Neural cell (in vitro differentiated cells): Measurements from ENCODE around the gene RILPL1. TPM values are rescaled to one million over a fixed set of nuclear protein-coding genes. Genes with fewer than 3 reads are reported as not detected.

Experiments
- H2AFZ ChIP-seq: fragments of 200-600, 300-800 bp; sonication (generic), shearing (Covaris generic); 2 replicates; pipeline ENCODE4 v1.6.0; 2014; ENCODE audit warnings: low read depth, mild to moderate bottlenecking, antibody characterized with exemption, low read length, moderate library complexity
- H3F3A ChIP-seq: fragments of 200-600 bp; shearing (Covaris generic); 2 replicates; pipeline ENCODE4 v1.6.1; 2016; ENCODE audit warnings: mild to moderate bottlenecking, moderate library complexity, mixed read lengths, antibody characterized with exemption, low read length; ENCODE audit not compliant: insufficient read depth, poor library complexity, severe bottlenecking
- H3K27ac ChIP-seq: fragments of 200-600, 300-800 bp; sonication (generic), shearing (Covaris generic); 2 replicates; pipeline ENCODE4 v1.5.1; 2014; ENCODE audit warnings: mild to moderate bottlenecking, low read length, moderate library complexity
- H3K27me3 ChIP-seq: fragments of 300-800, 200-600 bp; sonication (generic), shearing (Covaris generic); 2 replicates; pipeline ENCODE4 v1.6.0; 2014; ENCODE audit warnings: mild to moderate bottlenecking, low read depth, low read length, moderate library complexity; ENCODE audit not compliant: insufficient read depth
- H3K36me3 ChIP-seq: fragments of 300-800, 200-600 bp; sonication (generic), shearing (Covaris generic); 2 replicates; pipeline ENCODE4 v1.5.1; 2014; ENCODE audit warnings: mild to moderate bottlenecking, antibody characterized with exemption, low read length, moderate library complexity; ENCODE audit not compliant: insufficient read depth
- H3K4me2 ChIP-seq: fragments of 300-800, 200-600 bp; sonication (generic), shearing (Covaris generic); 2 replicates; pipeline ENCODE4 v1.6.0; 2014; ENCODE audit warnings: mild to moderate bottlenecking, low read length
- H3K4me3 ChIP-seq: fragments of 300-800, 200-600 bp; sonication (generic), shearing (Covaris generic); 2 replicates; pipeline ENCODE4 v1.5.1; 2014; ENCODE audit warnings: mild to moderate bottlenecking, low read length, moderate library complexity
- H3K79me2 ChIP-seq: fragments of 200-600 bp; shearing (Covaris generic); replicated peaks from 2 replicates; pipeline ENCODE4 v1.6.0; 2014; ENCODE audit warnings: mild to moderate bottlenecking, low read length, moderate library complexity; ENCODE audit not compliant: insufficient read depth
- H3K9ac ChIP-seq: fragments of 300-800, 200-600 bp; sonication (generic), shearing (Covaris generic); 2 replicates; pipeline ENCODE4 v1.6.1; 2016; ENCODE audit warnings: mild to moderate bottlenecking, low read length, mixed read lengths
- H3K9me2 ChIP-seq: fragments of 200-600 bp; shearing (Covaris generic); 2 replicates; pipeline ENCODE4 v1.6.1; 2016; ENCODE audit warnings: mild to moderate bottlenecking, low read length, mixed read lengths; ENCODE audit not compliant: insufficient read depth
- H3K9me3 ChIP-seq: fragments of 200-600, 300-800 bp; sonication (generic), shearing (Covaris generic); 2 replicates; pipeline ENCODE4 v1.6.1; 2016; ENCODE audit warnings: mild to moderate bottlenecking, mixed run types, low read length, moderate library complexity, mixed read lengths
- H4K20me1 ChIP-seq: fragments of 200-600 bp; shearing (Covaris generic); 2 replicates; pipeline ENCODE4 v1.6.1; 2016; ENCODE audit warnings: mild to moderate bottlenecking, mixed run types; ENCODE audit not compliant: insufficient read depth
- CTCF ChIP-seq: fragments of 450-650 bp; IDR thresholded peaks from 2 replicates; pipeline ENCODE4 v1.5.1; 2014; ENCODE audit warnings: antibody characterized with exemption, mild to moderate bottlenecking, moderate library complexity; ENCODE audit not compliant: poor library complexity, severe bottlenecking
- EP300 ChIP-seq: fragments of 450-650 bp; conservative IDR thresholded peaks from 2 replicates; pipeline ENCODE4 v1.6.1; 2014; ENCODE audit warnings: antibody characterized with exemption, mild to moderate bottlenecking, moderate library complexity; ENCODE audit not compliant: poor library complexity, severe bottlenecking
- MXI1 ChIP-seq: fragments of 450-650 bp; conservative IDR thresholded peaks from 2 replicates; pipeline ENCODE4 v1.6.1; 2014; ENCODE audit warnings: antibody characterized with exemption, mild to moderate bottlenecking; ENCODE audit not compliant: poor library complexity, severe bottlenecking
- POLR2AphosphoS5 ChIP-seq: IDR thresholded peaks from 2 replicates; pipeline ENCODE4 v1.6.1; 2012
- RAD21 ChIP-seq: fragments of 450-650 bp; conservative IDR thresholded peaks from 2 replicates; pipeline ENCODE4 v1.6.1; 2014; ENCODE audit warnings: antibody characterized with exemption, mild to moderate bottlenecking, moderate library complexity
- REST ChIP-seq: IDR thresholded peaks from 2 replicates; pipeline ENCODE4 v1.6.1; 2012; ENCODE audit warnings: borderline replicate concordance
- SMC3 ChIP-seq: fragments of 450-650 bp; conservative IDR thresholded peaks from 2 replicates; pipeline ENCODE4 v1.6.1; 2014; ENCODE audit warnings: antibody characterized with exemption, mild to moderate bottlenecking, moderate library complexity; ENCODE audit not compliant: poor library complexity
- TAF1 ChIP-seq: IDR thresholded peaks from 2 replicates; pipeline ENCODE4 v1.6.1; 2012; ENCODE audit warnings: low read depth
- polyA plus RNA-seq: library from polyadenylated mRNA; depleted of rRNA; stranded (reverse); fragments of >200 nt; gene quantifications from 2 replicates; pipeline ENCODE4 v1.2.3, GENCODE V29; 2014

RILPL1 gene
- polyA plus RNA-seq, 1 donor from 2014 or later: 1.4 TPM

GRCh38 chr12:123531091-123531490 lies 2.4 kb downstream of the RILPL1 start:
- Histone ChIP-seq H3K27me3 (no peaks in the 10 kb centered on the region), H3K27ac (no peak overlapping the region), H3K4me3 (no peak overlapping the region), H3K9ac (no peak overlapping the region), H3K9me2 (no peaks in the 10 kb centered on the region), H3K9me3 (no peaks in the 10 kb centered on the region), H3K4me2 (no peak overlapping the region), H2AFZ (no peak overlapping the region), H3F3A (no peaks in the 10 kb centered on the region), H3K79me2 (no peaks in the 10 kb centered on the region), H4K20me1 (no peaks in the 10 kb centered on the region), H3K36me3 (no peaks in the 10 kb centered on the region)
- TF ChIP-seq REST (no peak), MXI1 (no peak)

GRCh38 chr12:123530668-123531067 lies 2.9 kb downstream of the RILPL1 start:
- Histone ChIP-seq H4K20me1 (no peaks in the 10 kb centered on the region), H3K27ac (no peak overlapping the region), H3K36me3 (no peaks in the 10 kb centered on the region), H3K9me3 (no peaks in the 10 kb centered on the region), H3K4me2 (no peak overlapping the region), H3K9me2 (no peaks in the 10 kb centered on the region), H2AFZ (no peak overlapping the region), H3K27me3 (no peaks in the 10 kb centered on the region), H3K4me3 (no peak overlapping the region), H3K79me2 (no peaks in the 10 kb centered on the region), H3F3A (no peaks in the 10 kb centered on the region), H3K9ac (no peak overlapping the region)
- TF ChIP-seq MXI1 (no peak), POLR2AphosphoS5 (no peak), SMC3 (no peak), RAD21 (no peak), EP300 (no peak), CTCF (no peak), REST (no peak), TAF1 (no peak)
